AG09319 (cell line): ENCODE measurements around the gene AMACR.

Experiments used
- DNase-seq: peaks from one replicate; pipeline ENCODE4 v3.0.0-alpha.2; 2010; ENCODE audit warnings: low read depth; ENCODE audit errors: extremely low read depth
- TF ChIP-seq, protein P1 (sequence below): IDR thresholded peaks from 2 replicates; pipeline ENCODE4 v1.5.1; 2011; ENCODE audit warnings: low read depth, mild to moderate bottlenecking, inconsistent platforms, low read length, moderate library complexity

Gene AMACR

DNA sequence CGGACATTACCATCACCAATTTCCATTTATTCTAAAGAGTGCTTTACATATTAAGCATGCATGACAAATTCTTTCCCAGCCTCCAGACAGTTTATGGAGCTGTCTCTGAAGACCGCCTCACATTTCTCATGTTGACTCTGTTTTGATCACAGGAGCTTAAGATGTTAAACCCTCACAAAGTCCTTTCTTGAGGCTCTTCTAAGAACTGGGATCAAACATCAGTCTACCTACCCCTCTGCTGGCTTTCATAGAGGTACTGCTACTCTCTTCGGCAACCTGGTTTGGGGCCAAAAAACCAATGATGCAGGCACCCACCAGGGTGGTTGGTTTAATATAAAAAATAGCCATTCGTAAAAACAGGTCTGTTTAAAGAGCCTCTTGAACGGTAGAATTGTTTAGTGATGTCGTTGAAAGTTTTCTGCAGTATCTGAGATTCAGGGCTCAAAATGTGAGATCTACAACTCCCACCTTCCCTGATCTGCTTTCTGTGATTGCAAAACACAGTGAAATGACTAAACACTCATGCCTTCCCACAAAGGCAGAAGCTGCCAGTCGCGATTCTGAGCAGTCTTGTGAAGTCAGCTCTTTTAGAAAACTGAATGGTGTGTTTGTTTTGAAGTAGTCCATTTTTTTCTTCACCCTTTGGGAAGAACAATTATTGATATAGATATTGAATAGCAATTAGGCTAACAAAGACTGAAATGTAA lies 68.1 kb downstream of the AMACR start:
- TF ChIP-seq, protein P1, sequence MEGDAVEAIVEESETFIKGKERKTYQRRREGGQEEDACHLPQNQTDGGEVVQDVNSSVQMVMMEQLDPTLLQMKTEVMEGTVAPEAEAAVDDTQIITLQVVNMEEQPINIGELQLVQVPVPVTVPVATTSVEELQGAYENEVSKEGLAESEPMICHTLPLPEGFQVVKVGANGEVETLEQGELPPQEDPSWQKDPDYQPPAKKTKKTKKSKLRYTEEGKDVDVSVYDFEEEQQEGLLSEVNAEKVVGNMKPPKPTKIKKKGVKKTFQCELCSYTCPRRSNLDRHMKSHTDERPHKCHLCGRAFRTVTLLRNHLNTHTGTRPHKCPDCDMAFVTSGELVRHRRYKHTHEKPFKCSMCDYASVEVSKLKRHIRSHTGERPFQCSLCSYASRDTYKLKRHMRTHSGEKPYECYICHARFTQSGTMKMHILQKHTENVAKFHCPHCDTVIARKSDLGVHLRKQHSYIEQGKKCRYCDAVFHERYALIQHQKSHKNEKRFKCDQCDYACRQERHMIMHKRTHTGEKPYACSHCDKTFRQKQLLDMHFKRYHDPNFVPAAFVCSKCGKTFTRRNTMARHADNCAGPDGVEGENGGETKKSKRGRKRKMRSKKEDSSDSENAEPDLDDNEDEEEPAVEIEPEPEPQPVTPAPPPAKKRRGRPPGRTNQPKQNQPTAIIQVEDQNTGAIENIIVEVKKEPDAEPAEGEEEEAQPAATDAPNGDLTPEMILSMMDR: no peak
- no peak for DNase-seq

DNA sequence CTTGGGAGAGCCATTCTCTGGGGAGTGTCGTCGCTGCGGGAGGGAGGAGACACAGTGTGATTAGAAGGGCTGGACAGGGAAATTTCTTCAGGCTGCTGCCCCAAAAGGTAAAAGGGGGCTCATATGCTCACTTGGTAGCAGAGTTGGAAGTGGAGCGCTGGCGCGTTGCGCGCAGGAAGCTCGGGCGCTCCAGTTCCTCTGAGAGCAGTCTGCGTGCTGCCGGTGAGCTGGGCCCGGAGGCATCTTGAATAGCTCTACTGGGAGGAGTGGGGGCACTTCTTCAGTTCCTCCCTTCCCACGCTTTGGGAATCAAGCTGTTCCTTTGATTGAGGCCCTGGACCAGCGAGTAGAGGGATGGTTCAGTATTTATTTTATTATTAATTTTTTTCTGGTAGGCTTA lies 69.0 kb downstream of the AMACR start:
- TF ChIP-seq, protein P1: no peak
- DNase-seq: no peak

- TF ChIP-seq, protein P1: no peak
- no peak for DNase-seq
These were observed 69.4 kb downstream of the AMACR start for GRCh38 chr5:33938507-33938796.

- DNase-seq: no peak
These were observed 69.9 kb downstream of the AMACR start for GRCh38 chr5:33937707-33938506.

DNA sequence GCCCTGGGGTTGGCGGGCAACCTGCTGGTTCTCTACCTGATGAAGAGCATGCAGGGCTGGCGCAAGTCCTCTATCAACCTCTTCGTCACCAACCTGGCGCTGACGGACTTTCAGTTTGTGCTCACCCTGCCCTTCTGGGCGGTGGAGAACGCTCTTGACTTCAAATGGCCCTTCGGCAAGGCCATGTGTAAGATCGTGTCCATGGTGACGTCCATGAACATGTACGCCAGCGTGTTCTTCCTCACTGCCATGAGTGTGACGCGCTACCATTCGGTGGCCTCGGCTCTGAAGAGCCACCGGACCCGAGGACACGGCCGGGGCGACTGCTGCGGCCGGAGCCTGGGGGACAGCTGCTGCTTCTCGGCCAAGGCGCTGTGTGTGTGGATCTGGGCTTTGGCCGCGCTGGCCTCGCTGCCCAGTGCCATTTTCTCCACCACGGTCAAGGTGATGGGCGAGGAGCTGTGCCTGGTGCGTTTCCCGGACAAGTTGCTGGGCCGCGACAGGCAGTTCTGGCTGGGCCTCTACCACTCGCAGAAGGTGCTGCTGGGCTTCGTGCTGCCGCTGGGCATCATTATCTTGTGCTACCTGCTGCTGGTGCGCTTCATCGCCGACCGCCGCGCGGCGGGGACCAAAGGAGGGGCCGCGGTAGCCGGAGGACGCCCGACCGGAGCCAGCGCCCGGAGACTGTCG lies 70.7 kb downstream of the AMACR start:
- TF ChIP-seq, protein P1: no peak
- no peak for DNase-seq

More at GRCh38 chr5:33937707-33938506, 69.9 kb downstream of the AMACR start:
- TF ChIP-seq, protein P1: no peak

GRCh38 chr5:33936381-33937016 lies 71.4 kb downstream of the AMACR start, which contains the start of gene RXFP3:
TSS of gene RXFP3 (plus strand) at chr5:33936386. CDS start at chr5:33936741, 355 bp downstream.
- DNase-seq: no peak
- TF ChIP-seq, protein P1: no peak
